NCI-H524 treated with DMSO at 0.1 percent for 48 hours (cell line): Measurements from ENCODE around the gene MPHOSPH10.
"Not testable (repeated sequence)": the region's sequence is repeated elsewhere in the genome, so short reads cannot be mapped to it uniquely, and the experiment has no call there.

ENCODE experiments used
- DNase-seq: peaks from one replicate; lab custom pipeline; 2025; lab: John Stamatoyannopoulos, UW

The MPHOSPH10 gene

DNA sequence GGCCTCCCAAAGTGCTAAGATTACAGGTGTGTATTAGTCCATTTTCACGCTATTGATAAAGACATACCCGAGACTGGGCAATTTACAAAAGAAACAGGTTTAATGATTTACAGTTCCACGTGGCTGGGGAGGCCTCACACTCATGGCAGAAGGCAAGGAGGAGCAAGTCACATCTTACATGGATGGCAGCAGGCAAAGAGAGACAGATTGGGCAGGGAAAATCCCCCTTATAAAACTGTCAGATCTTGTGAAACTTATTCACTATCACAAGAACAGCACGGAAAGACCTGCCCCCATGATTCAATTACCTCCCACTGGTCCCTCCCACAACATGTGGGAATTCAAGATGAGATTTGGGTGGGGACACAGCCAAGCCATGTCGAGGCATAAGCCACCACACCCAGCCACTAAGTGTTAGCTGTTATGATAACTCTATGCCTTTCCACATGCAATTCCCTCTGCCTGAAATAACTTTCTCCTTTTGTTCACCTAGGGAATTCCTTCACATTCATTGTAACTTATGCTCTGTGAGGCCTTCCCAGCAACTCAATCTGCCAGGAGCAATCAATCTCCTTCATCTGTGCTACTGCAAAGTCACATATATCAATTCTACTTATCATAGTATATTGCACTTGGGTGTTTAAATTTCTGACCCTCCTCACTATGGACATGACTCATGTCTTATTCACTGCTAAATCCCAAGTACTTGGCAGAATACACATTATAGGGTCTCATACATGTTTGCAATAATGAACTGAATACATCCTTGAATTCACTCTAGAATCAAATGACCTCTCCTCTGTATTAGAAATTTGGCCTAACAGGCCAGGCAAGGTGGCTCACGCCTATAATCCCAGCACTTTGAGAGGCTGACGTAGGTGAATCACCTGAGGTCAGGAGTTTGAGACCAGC lies 7.8 kb upstream of the MPHOSPH10 start:
- DNase-seq, result no peak

DNA sequence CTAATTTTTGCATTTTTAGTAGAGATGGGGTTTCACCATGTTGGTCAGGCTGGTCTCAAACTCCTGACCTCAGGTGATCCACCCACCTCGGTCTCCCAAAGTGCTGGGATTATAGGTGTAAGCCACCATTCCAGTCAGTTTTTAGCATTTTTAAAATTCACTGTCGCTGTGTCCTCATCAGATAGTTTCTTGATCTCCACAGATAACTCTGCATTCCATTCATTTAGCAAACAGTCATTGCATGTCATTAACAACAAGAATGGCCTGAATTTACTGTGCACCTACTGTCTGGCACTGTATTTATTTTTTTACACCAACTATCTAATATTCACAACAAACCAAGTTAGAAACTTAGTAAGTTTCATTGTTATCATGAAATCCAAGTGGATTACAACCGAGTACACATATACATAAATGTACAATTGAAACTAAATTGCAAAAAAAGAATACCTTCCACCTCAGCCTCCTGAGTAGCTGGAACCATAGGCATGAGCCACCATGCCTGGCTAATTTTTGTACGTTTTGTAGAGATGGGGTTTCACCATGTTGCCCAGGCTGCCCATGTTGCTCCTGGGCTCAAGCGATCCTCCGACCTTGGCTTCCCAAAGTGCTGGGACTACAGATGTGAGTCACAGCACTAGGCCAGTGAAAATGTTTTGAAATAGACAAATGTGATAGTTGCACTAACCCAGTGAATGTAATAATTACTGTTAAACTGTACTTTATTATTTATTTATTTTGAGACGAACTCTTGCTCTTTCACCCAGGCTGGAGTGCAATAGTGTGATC lies 4.7 kb upstream of the MPHOSPH10 start:
- no peak for DNase-seq

- DNase-seq, result no peak
Measured at GRCh38 chr2:71126957-71127356, 3.5 kb upstream of the MPHOSPH10 start.

DNA sequence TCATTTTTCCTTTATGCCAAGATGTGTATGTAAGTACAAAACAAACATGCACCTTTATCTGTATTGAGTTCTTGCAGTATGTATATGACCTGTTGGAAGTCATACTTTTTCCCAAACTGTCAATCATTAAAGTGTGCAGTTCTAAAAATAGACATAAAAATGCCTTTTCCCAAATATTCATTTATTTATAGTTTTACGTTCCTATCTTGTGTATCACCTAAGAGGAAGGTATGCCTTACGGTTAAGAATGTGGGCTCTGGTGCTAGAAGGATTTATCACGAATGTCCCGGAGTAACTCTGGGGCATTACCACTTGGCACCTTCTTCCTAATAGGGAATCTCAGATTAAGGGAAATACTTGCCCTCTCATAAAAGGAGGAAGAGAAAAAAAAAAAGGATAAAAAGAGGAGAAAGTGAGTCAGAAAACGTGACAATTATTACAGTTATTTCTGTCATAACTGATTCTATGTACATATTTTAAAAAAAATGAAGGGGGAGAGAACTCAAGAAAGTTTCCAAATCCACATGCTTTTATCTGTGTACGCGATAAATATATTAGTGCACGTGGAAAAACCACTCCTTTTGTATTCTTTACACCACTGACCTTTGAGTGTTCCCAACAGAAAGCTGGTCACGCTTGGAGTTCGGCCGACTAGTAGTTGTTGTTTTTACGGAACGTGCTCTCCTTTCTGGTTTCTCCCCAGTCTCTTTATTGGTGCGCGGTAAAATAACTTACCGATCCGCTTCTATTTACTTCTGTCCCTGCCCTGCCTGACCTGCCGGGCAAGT lies 1.1 kb upstream of the MPHOSPH10 start:
- no peak for DNase-seq

- DNase-seq, result peak; percentile 27
Measured at GRCh38 chr2:71129902-71130151, 607 bp upstream of the MPHOSPH10 start.

- DNase-seq, result no peak
Measured at GRCh38 chr2:71130905-71131244, 441 bp downstream of the MPHOSPH10 start.

GRCh38 chr2:71131387-71132166 lies 1.1 kb downstream of the MPHOSPH10 start:
- not testable (repeated sequence) for DNase-seq

- no peak for DNase-seq
Measured at GRCh38 chr2:71133603-71134002, 3.2 kb downstream of the MPHOSPH10 start.

GRCh38 chr2:71136174-71136573 lies 5.7 kb downstream of the MPHOSPH10 start:
- DNase-seq, result no peak

GRCh38 chr2:71143782-71144181 lies 13.3 kb downstream of the MPHOSPH10 start:
- no peak for DNase-seq

DNA sequence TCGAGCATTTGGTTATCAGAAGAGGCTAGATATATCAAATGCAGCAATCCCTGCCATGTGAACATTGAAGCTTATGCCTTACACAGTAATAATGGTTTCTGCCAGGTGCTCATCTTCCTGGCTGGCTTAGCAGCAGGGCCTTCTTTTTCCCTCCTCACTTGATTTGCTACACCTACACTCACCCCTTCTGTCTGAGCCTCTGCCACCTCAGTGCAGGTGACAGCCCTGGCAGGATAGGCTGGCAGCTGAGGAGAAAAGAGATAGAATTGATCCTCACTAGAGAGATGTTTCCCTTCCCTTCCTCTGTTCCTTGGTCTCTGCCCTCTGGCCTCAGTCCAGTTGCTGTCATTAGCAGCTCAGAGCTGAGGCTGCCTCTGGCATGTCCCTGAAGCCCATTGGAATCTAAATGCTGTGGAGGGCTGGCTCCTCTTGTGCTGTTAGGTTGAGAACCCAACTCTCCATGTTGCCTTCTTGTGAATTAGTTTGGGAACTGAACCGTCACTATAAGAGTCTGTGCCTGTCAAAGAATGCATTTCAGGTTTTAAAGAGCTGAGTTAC lies 18.2 kb downstream of the MPHOSPH10 start:
- DNase-seq, result no peak

DNA sequence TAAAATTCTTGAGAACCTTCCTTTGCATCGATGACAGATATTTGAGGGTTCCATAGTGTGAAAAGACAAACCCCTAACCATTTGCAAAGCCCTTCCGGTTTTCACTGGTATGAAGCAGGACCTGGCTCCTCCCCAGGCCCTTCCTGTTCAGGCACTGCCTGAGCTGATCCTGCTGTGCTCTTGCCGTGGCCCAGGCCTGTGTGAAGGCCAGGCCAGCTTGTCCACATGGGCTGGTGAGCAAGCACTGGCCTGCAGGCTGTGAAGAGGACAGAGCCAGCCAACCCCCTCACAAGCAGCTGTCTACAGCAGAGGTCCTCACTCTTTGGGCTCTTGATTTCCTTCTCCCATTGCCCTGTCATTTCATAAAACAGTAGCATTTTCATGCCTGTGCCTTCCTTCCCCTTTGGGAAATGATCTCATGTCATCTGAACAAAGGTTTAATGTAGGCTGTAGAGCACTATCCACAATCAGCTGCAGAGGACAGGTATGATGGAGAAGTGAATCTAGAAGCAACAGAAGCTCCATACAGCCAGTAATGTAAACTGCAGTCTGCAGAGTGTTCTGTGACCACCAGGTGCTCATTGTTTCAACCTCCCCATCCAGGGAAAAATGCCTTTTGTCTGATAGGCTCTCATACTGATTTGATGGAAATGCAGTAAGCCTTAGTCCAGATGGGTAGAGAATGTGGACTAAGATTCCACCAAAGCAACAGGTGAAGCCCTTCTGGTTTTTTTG lies 19.8 kb downstream of the MPHOSPH10 start:
- DNase-seq, result no peak

- DNase-seq, result no peak
Measured at GRCh38 chr2:71151620-71152019, 21.2 kb downstream of the MPHOSPH10 start.

DNA sequence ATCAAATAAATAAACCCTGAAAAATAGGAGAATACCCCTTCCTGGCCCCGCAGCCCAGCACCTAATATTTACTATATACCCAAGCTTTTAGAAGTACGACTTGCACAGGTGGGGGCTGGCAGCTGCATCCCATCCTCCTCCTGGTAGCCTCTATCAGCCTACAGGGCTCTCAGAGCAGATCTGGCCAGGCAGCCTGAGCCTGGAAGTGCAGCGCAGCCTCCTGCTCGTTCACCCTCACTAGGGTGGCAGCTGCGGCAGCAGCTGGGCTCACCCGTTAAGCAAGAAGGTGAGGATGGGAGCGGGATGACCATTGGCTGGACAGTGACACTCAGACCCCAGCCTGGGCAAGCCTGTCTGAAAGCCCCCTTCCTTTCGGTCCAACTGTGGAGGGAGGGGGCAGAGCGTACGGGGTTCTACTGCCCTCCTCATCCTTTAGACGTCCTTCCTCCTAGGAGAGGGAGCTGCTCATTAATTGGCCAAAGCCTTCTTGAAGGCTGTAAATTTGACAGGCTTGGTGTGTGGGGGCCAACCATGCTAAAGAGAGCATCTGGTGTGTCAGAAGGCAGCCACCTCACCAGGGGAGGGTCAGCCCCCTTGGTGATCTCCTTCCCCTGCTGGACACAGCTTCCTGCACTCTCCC lies 23.3 kb downstream of the MPHOSPH10 start:
- DNase-seq, result no peak

DNA sequence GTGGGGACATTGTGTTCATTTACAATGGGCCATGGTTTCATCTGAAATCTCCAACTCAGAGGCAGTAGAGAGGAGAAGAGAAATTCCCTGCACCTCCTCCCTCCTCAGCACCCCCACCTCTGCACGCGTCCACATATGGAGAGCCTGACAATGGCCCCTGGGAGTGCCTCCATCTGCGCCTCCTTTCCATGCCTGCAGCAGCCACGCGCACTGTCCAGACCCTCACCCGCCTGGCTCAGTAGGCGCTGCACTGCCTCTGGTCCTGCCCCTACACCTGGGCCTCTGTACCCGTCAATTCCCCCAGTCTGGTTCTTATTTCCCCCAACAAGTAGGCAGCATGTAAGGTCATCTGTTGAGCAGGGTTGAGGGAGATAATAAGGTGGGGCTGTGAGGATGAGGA lies 23.8 kb downstream of the MPHOSPH10 start:
- no peak for DNase-seq

- no peak for DNase-seq
Measured at GRCh38 chr2:71154798-71155197, 24.4 kb downstream of the MPHOSPH10 start.

- no peak for DNase-seq
Measured at GRCh38 chr2:71155846-71156245, 25.4 kb downstream of the MPHOSPH10 start.

DNA sequence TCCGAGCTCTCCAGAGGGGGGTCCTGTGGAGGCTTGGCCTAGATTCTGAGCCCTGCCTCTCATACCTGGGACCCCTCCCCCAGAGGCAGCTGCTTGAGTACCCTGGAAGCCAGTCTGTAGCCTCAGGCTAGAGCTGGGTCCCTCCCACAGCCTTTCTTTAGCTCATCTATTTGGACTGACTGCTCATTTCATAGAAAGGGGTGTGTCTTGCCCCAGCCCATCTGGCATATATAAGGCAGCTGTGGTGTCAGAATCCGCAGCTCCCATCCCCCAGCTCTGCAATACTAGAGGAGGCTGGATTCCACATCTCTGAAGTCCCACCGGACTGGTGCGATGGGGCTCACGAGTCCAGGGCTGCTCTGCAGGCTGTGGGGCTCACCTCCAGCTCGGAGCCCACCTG lies 26.1 kb downstream of the MPHOSPH10 start:
- DNase-seq, result peak; percentile 81

GRCh38 chr2:71157124-71157793 lies 26.8 kb downstream of the MPHOSPH10 start:
- DNase-seq, result no peak

DNA sequence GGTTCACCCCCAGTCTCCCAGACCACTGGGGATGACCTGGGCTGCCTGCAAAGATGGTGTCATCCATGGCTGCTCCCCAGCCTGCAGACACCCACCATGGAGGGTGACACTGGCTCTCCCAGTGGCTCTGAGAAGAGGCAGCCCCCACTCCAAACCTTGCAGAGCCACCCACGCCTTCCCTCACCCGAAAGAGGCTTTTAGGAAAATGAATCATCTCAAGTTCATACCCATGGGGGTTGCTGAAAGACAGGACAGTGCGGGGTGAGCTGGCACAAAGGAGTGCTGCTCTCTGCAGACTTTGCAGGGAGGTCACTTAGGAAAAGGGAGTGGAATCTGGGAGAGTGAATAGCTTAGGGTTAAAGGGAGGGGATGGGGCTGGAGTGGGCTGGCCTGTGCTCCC lies 36.4 kb downstream of the MPHOSPH10 start:
- DNase-seq, result no peak
